Activated CD8-positive, alpha-beta memory T cell treated with anti-CD3 and anti-CD28 coated beads, Interleukin-2, amount 50 U/mL, for 24 hours (primary cell): ENCODE data around the gene LPP.
"Not testable (repeated sequence)": the region's sequence is repeated elsewhere in the genome, so short reads cannot be mapped to it uniquely, and the experiment has no call there.

ENCODE experiments used
- DNase-seq: peaks from one replicate; pipeline ENCODE4 v3.0.0-alpha.2; 2020; ENCODE audit errors: extremely low read depth

The LPP gene

GRCh38 chr3:188583341-188584161, 429.6 kb downstream of the LPP start:
- no peak for DNase-seq

- no peak for DNase-seq
Observed at GRCh38 chr3:188584162-188584529, 430.2 kb downstream of the LPP start.

- DNase-seq = no peak
Observed at GRCh38 chr3:188584958-188585689, 431.2 kb downstream of the LPP start.

- DNase-seq = no peak
Observed at GRCh38 chr3:188589071-188589470, 435.1 kb downstream of the LPP start.

- no peak for DNase-seq
Observed at GRCh38 chr3:188589771-188590170, 435.8 kb downstream of the LPP start.

GRCh38 chr3:188590557-188590956, 436.6 kb downstream of the LPP start:
- DNase-seq = no peak

- no peak for DNase-seq
Observed at GRCh38 chr3:188594139-188594538, 440.2 kb downstream of the LPP start.

GRCh38 chr3:188595890-188596376, 442.0 kb downstream of the LPP start:
- DNase-seq = no peak

GRCh38 chr3:188598894-188599293, 444.9 kb downstream of the LPP start:
- no peak for DNase-seq

- no peak for DNase-seq
Observed at GRCh38 chr3:188602111-188602510, 448.2 kb downstream of the LPP start.

- DNase-seq = no peak
Observed at GRCh38 chr3:188602620-188603019, 448.7 kb downstream of the LPP start.

GRCh38 chr3:188604651-188605050, 450.7 kb downstream of the LPP start:
- no peak for DNase-seq

- no peak for DNase-seq
Observed at GRCh38 chr3:188605231-188605630, 451.3 kb downstream of the LPP start.

GRCh38 chr3:188605905-188606304, 451.9 kb downstream of the LPP start:
- DNase-seq = no peak

- no peak for DNase-seq
Observed at GRCh38 chr3:188607805-188608315, 453.9 kb downstream of the LPP start.

- no peak for DNase-seq
Observed at GRCh38 chr3:188608401-188608800, 454.4 kb downstream of the LPP start.

GRCh38 chr3:188613721-188614120, 459.8 kb downstream of the LPP start:
- DNase-seq = not testable (repeated sequence)

GRCh38 chr3:188617270-188617669, 463.3 kb downstream of the LPP start:
- DNase-seq = no peak

GRCh38 chr3:188617988-188618701, 464.2 kb downstream of the LPP start:
- no peak for DNase-seq

- no peak for DNase-seq
Observed at GRCh38 chr3:188620752-188621151, 466.8 kb downstream of the LPP start.

- DNase-seq = no peak
Observed at GRCh38 chr3:188624384-188624783, 470.4 kb downstream of the LPP start.

- no peak for DNase-seq
Observed at GRCh38 chr3:188624828-188625227, 470.9 kb downstream of the LPP start.
